ENCODE measurements around the gene POLD2.

The POLD2 gene

DNA sequence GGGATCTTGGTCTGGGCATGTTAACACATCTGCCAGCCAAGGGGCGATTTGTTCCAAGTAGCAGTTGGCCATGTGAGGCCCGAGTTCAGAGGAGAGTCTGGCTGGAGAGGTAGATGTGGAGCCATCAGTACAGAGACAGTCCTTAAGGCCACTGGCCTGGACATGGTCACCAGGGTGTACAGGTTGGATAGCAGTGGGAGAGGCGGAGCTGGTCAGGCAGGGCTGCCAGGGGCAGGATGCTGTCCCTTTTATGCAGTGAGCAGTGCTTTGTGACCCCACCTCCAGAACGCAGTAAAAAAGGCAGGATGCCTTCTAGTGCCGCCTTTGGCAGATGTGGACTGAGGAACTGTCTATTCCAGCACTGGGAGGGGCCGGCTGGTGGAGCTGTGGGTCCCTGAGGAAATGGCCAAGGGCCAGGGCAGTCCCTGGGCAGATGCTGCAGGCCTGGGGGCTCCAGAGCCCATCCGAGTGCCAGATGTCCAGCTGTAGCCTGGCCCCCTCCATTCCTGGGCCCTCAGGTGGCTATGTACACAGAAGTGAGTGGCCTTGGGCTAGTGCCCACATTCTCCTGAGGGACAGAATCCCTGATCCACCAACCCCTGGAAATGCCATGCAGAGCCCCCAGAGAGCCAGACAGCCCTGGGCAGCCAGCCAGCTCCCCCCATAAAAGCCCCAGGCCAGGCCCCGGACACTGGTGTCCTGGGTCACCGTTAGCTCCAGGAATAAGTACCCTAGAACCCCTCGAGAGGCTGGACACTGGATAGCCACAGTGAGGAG, 34.9 kb upstream of the POLD2 start:
- H2BK12ac ChIP-seq (ENCODE audit: low read length) = peak overlapping the region; percentile 63
- no peak overlapping the region for H4K8ac ChIP-seq (ENCODE audit: low read depth, low read length)

DNA sequence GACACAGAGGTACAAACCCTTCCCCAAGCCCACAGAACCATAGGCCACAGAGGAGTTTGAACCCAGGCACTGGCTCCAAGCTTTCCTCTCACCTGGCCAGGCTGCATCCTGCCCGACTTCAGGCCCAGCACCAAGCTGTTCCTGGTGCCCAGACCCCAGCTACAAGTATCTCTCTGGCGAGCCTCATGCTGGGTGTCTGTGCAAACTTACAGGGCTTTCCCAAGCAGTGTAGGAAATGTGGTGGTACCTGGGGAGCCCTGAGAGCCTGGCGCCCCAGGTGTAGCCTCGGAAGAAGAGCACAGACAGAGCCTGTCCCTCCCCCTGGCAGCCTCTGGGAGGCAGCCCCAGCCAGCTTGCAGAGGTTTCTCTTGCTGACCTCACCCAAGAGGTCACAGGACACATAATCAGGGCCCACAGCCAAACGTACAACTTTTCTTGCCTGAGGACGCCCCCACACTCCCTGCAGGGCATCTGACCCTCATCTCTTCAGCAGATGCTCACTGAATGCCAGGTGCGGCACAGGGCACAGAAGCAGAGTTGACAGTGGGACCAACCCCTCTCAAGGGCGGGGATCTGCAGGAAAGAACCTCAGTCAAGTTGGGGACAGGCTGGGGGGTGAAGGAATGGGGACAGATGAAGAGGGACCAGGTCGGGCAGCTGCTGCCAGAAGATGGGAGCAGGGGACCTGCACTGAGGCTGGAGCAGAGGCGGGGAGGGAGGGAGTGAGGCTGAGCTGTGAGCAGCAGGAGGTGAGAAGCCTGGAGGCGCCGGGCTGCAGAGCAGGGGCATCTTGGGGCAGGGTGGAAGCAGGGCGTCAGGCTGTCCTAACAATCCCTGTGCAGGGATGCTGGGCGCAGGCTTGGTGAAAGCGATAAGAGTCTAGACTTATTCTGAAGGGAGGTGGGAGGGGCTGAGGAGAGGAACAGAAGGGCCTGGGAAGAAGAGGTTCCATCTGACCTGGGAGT, 34.0 kb upstream of the POLD2 start:
- Histone ChIP-seq H2BK15ac (ENCODE audit: low read length) (no peak overlapping the region), H3K9me3 (replicated peaks in 1 of 2; ENCODE audit: control insufficient read depth in 2 of 2, insufficient read depth in 1 of 2, low read depth in 1 of 2, low read length in 2 of 2) (no peaks in the 10 kb centered on the region), H3K27me3 (ENCODE audit: control insufficient read depth in 3 of 3, insufficient read depth in 3 of 3, low read depth in 1 of 3, low read length in 3 of 3) (peaks cover 0 to 72% (median 0%) of the 10 kb centered on the region in 3 experiments), H3K79me1 (ENCODE audit: low read depth, low read length) (no peaks in the 10 kb centered on the region), H3K9ac (ENCODE audit: low read depth, low read length, poor library complexity) (no peak overlapping the region), H2AK5ac (ENCODE audit: low read depth, low read length) (no peak overlapping the region), H3K27ac (replicated peaks; ENCODE audit: low read length) (no peak overlapping the region), H2AFZ (ENCODE audit: low read length) (no peak overlapping the region), H3K4me2 (ENCODE audit: insufficient read depth, low read length, poor library complexity, severe bottlenecking) (no peak overlapping the region), H3K36me3 (replicated peaks in 1 of 2; ENCODE audit: control insufficient read depth in 2 of 2, insufficient read depth in 2 of 2, low read length in 2 of 2) (no peaks in the 10 kb centered on the region), H2BK5ac (ENCODE audit: low read length) (peak overlapping the region; percentile 55), H4K91ac (ENCODE audit: low read depth, low read length, poor library complexity) (no peak overlapping the region), H3K4me1 (ENCODE audit: control insufficient read depth in 2 of 2, insufficient read depth in 1 of 2, low read depth in 1 of 2, low read length in 2 of 2) (peaks cover 0 to 6% of the 10 kb centered on the region in 2 donors), H4K8ac (ENCODE audit: low read depth, low read length) (no peak overlapping the region), H2BK12ac (ENCODE audit: low read length) (no peak overlapping the region), H3K4ac (ENCODE audit: low read length) (no peak overlapping the region), H3K18ac (ENCODE audit: low read length) (no peak overlapping the region), H2BK120ac (ENCODE audit: low read depth, low read length) (no peak overlapping the region), H3K14ac (ENCODE audit: low read length) (no peak overlapping the region), H3K23ac (ENCODE audit: low read depth, low read length, poor library complexity) (no peak overlapping the region), H3K4me3 (ENCODE audit: low read length in 2 of 2) (no peak overlapping the region)
- DNase-seq (ENCODE audit: low spot score) = no peak
- no CpG with 5 or more reads among the region's 15 CpGs for WGBS, 2 donors (ENCODE audit: extremely low coverage in 2 of 2, insufficient read length in 2 of 2, insufficient replicate concordance in 1 of 2)

More for the DNA sequence above, 34.9 kb upstream of the POLD2 start:
- Histone ChIP-seq H2AFZ (ENCODE audit: low read length) (no peak overlapping the region), H3K4me2 (ENCODE audit: insufficient read depth, low read length, poor library complexity, severe bottlenecking) (no peak overlapping the region), H3K27ac (replicated peaks; ENCODE audit: low read length) (no peak overlapping the region), H2BK120ac (ENCODE audit: low read depth, low read length) (peak overlapping the region; percentile 24), H3K4me1 (ENCODE audit: control insufficient read depth in 2 of 2, insufficient read depth in 1 of 2, low read depth in 1 of 2, low read length in 2 of 2) (peaks cover 0 to 6% of the 10 kb centered on the region in 2 donors), H4K91ac (ENCODE audit: low read depth, low read length, poor library complexity) (no peak overlapping the region), H3K14ac (ENCODE audit: low read length) (no peak overlapping the region), H3K79me1 (ENCODE audit: low read depth, low read length) (no peaks in the 10 kb centered on the region), H3K9ac (ENCODE audit: low read depth, low read length, poor library complexity) (no peak overlapping the region), H3K36me3 (replicated peaks in 1 of 2; ENCODE audit: control insufficient read depth in 2 of 2, insufficient read depth in 2 of 2, low read length in 2 of 2) (no peaks in the 10 kb centered on the region), H2AK5ac (ENCODE audit: low read depth, low read length) (peak overlapping the region; percentile 40), H3K9me3 (replicated peaks in 1 of 2; ENCODE audit: control insufficient read depth in 2 of 2, insufficient read depth in 1 of 2, low read depth in 1 of 2, low read length in 2 of 2) (no peaks in the 10 kb centered on the region), H3K4me3 (ENCODE audit: low read length in 2 of 2) (no peak overlapping the region), H3K4ac (ENCODE audit: low read length) (no peak overlapping the region), H3K27me3 (ENCODE audit: control insufficient read depth in 3 of 3, insufficient read depth in 3 of 3, low read depth in 1 of 3, low read length in 3 of 3) (peaks cover 0 to 72% (median 0%) of the 10 kb centered on the region in 3 experiments), H2BK5ac (ENCODE audit: low read length) (peak overlapping the region; percentile 55), H3K18ac (ENCODE audit: low read length) (peak overlapping the region; percentile 53), H3K23ac (ENCODE audit: low read depth, low read length, poor library complexity) (peak overlapping the region; percentile 6), H2BK15ac (ENCODE audit: low read length) (no peak overlapping the region)
- WGBS, 2 donors (ENCODE audit: extremely low coverage in 2 of 2, insufficient read length in 2 of 2, insufficient replicate concordance in 1 of 2) = no CpG with 5 or more reads among the region's 10 CpGs
- no peak for DNase-seq (ENCODE audit: low spot score)

GRCh38 chr7:44156453-44157010, 33.2 kb upstream of the POLD2 start:
- Histone ChIP-seq H3K23ac (ENCODE audit: low read depth, low read length, poor library complexity) (peak overlapping the region; percentile 17), H3K9ac (ENCODE audit: low read depth, low read length, poor library complexity) (peak overlapping the region; percentile 1), H3K14ac (ENCODE audit: low read length) (no peak overlapping the region), H3K27ac (replicated peaks; ENCODE audit: low read length) (no peak overlapping the region), H4K8ac (ENCODE audit: low read depth, low read length) (no peak overlapping the region), H2BK5ac (ENCODE audit: low read length) (no peak overlapping the region), H3K4me3 (ENCODE audit: low read length in 2 of 2) (no peak overlapping the region), H3K4ac (ENCODE audit: low read length) (no peak overlapping the region), H3K4me1 (ENCODE audit: control insufficient read depth in 2 of 2, insufficient read depth in 1 of 2, low read depth in 1 of 2, low read length in 2 of 2) (peaks cover 0 to 6% of the 10 kb centered on the region in 2 donors), H3K79me1 (ENCODE audit: low read depth, low read length) (no peaks in the 10 kb centered on the region), H3K18ac (ENCODE audit: low read length) (no peak overlapping the region), H2BK120ac (ENCODE audit: low read depth, low read length) (no peak overlapping the region), H3K4me2 (ENCODE audit: insufficient read depth, low read length, poor library complexity, severe bottlenecking) (no peak overlapping the region), H4K91ac (ENCODE audit: low read depth, low read length, poor library complexity) (no peak overlapping the region), H2AFZ (ENCODE audit: low read length) (no peak overlapping the region), H2AK5ac (ENCODE audit: low read depth, low read length) (no peak overlapping the region), H2BK15ac (ENCODE audit: low read length) (no peak overlapping the region), H3K27me3 (ENCODE audit: control insufficient read depth in 3 of 3, insufficient read depth in 3 of 3, low read depth in 1 of 3, low read length in 3 of 3) (peaks cover 0 to 79% (median 0%) of the 10 kb centered on the region in 3 experiments), H2BK12ac (ENCODE audit: low read length) (no peak overlapping the region), H3K36me3 (replicated peaks in 1 of 2; ENCODE audit: control insufficient read depth in 2 of 2, insufficient read depth in 2 of 2, low read length in 2 of 2) (no peaks in the 10 kb centered on the region), H3K9me3 (replicated peaks in 1 of 2; ENCODE audit: control insufficient read depth in 2 of 2, insufficient read depth in 1 of 2, low read depth in 1 of 2, low read length in 2 of 2) (no peaks in the 10 kb centered on the region)
- DNase-seq (ENCODE audit: low spot score) = no peak
- no CpG with 5 or more reads among the region's 4 CpGs for WGBS, 2 donors (ENCODE audit: extremely low coverage in 2 of 2, insufficient read length in 2 of 2, insufficient replicate concordance in 1 of 2)

All from neuronal stem cell (in vitro differentiated cells).